Naive thymus-derived CD8-positive, alpha-beta T cell (primary cell): ENCODE data around the gene NSRP1. TPM values are rescaled to one million over a fixed set of nuclear protein-coding genes. Genes with fewer than 3 reads are reported as not detected.
"Not testable (repeated sequence)": the region's sequence is repeated elsewhere in the genome, so short reads cannot be mapped to it uniquely, and the experiment has no call there.

ENCODE experiments used
- ATAC-seq, 2 donors: fragments of 150-1000 bp; cut with Tn5 transposase in 1 of 2; sonication (Bioruptor Pico), chemical (Tn5 transposase) in 1 of 2; 1 replicate in 1 of 2; 2 replicates in 1 of 2; pipeline ENCODE4 v1.10.0; 2021; ENCODE audit warnings: mild to moderate bottlenecking in 2 of 2, moderate library complexity in 2 of 2
- POLR2A ChIA-PET: fragments of 350-600 bp; sonication (Branson Sonifier 250); formaldehyde crosslinking; loops from one replicate; lab custom pipeline; 2021; ENCODE audit warnings: antibody characterized with exemption; lab: Charles Lee
- DNase-seq, 10 donors: peaks; one replicate each; pipeline versions ENCODE4 v3.0.0 to v3.0.0-alpha.2; 2020 to 2022
- H3K27ac Mint-ChIP-seq, 10 donors: one replicate each; pipeline ENCODE4 v1.8.0; 2020 to 2022; ENCODE audit warnings: mild to moderate bottlenecking in 10 of 10, mixed read lengths in 10 of 10, moderate library complexity in 4 of 10, inconsistent platforms in 1 of 10
- H3K27me3 Mint-ChIP-seq, 5 donors: one replicate each; pipeline ENCODE4 v1.8.0; 2021 to 2022; ENCODE audit warnings: mixed read lengths in 5 of 5
- H3K36me3 Mint-ChIP-seq, 3 donors: one replicate each; pipeline ENCODE4 v1.8.0; 2020 to 2022; ENCODE audit warnings: mixed read lengths in 3 of 3, mild to moderate bottlenecking in 2 of 3, inconsistent platforms in 1 of 3
- H3K4me1 Mint-ChIP-seq, 4 donors: one replicate each; pipeline ENCODE4 v1.8.0; 2021 to 2022; ENCODE audit warnings: mixed read lengths in 4 of 4
- H3K4me3 Mint-ChIP-seq, 10 donors: one replicate each; pipeline ENCODE4 v1.8.0; 2020 to 2022; ENCODE audit warnings: mild to moderate bottlenecking in 10 of 10, mixed read lengths in 10 of 10, moderate library complexity in 6 of 10, inconsistent platforms in 1 of 10
- H3K9me3 Mint-ChIP-seq, 9 donors: one replicate each; pipeline ENCODE4 v1.8.0; 2020 to 2022; ENCODE audit warnings: mixed read lengths in 9 of 9, mild to moderate bottlenecking in 3 of 9, inconsistent platforms in 1 of 9, moderate library complexity in 1 of 9
- polyA plus RNA-seq, 3 donors: library from polyadenylated mRNA; unstranded; fragments of 300-500 nt; fragmentation: Illumina TruSeq; gene quantifications; one replicate each; pipeline ENCODE4 v1.2.3, GENCODE V29; 2021
- total RNA-seq, 8 experiments: library from RNA in 2 of 8; stranded (reverse) in 2 of 8; gene quantifications; one replicate each; pipeline ENCODE4 v1.2.3 and lab custom pipeline; 2021 to 2026

Gene NSRP1
- 10 to 100 TPM; 34.0 to 36.5 TPM for total RNA-seq
- polyA plus RNA-seq, result 10 to 100 TPM; 15.1 to 40.6 (median 28.2) TPM
- total RNA-seq (lab: John Stamatoyannopoulos, UW), result 41.1 to 57.7 (median 43.7) reads per million in 6 experiments

GRCh38 chr17:30116661-30117551 lies at the start of gene NSRP1:
NSRP1 (plus strand) TSS chr17:30116816; CDS start chr17:30116844, 28 bp downstream.
- peaks cover 18 to 52% (median 41%) of the 10 kb centered on the region in 4 donors for H3K4me1 Mint-ChIP-seq

DNA sequence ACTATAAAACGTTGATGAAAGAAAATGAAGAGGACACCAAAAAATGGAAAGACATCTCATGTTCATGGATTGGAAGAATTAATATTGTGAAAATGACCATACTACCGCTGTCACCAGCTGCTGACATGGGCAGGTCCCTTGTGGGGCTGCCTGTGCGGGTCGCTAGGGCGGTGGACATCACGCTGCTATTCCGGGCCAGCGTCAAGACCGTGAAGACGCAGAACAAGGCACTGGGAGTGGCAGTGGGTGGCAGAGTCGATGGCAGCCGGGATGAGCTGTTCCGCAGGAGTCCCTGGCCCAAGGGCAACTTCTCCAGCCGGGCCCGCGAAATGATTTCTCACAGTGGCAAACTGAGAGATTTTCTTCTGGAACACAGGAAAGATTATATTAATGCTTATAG lies 48.2 kb upstream of the NSRP1 start:
- peaks cover 4 to 24% (median 15%) of the 10 kb centered on the region in 5 donors for H3K27me3 Mint-ChIP-seq
- no peak overlapping the region for H3K4me3 Mint-ChIP-seq
- H3K36me3 Mint-ChIP-seq, result peaks cover 9 to 32% (median 22%) of the 10 kb centered on the region in 3 donors
- peaks cover 4 to 46% (median 33%) of the 10 kb centered on the region in 9 donors for H3K9me3 Mint-ChIP-seq
- DNase-seq, result no peak
- no peaks in the 10 kb centered on the region for H3K4me1 Mint-ChIP-seq
- POLR2A ChIA-PET, result no interaction called here
- no peak for ATAC-seq
- no peak overlapping the region for H3K27ac Mint-ChIP-seq

More at GRCh38 chr17:30116661-30117551, at the start of gene NSRP1:
- Mint-ChIP-seq H3K27me3 (no peaks in the 10 kb centered on the region), H3K4me3 (peak within 1 kb of the TSS; percentile 94 to 100 (median 98)), H3K9me3 (no peaks in the 10 kb centered on the region), H3K36me3 (peaks cover 0 to 32% (median 4%) of the 10 kb centered on the region in 3 donors), H3K27ac (peak within 1 kb of the TSS; percentile 98 to 100 (median 99))
- POLR2A ChIA-PET, result interaction anchor here (0.7 to 1.8 kb wide), 4 partner anchors 13 to 222 kb away, joined by 3 to 5 read pairs (median 4); no protein-coding TSS in a partner anchor
- peak; percentile 97 to 98 for ATAC-seq
- DNase-seq, result peak; percentile 81 to 95 (median 90)

- no peak overlapping the region for H3K27ac Mint-ChIP-seq
- DNase-seq (no peak), ATAC-seq (no peak)
- no peak overlapping the region for H3K4me3 Mint-ChIP-seq
- H3K27me3 Mint-ChIP-seq, result peaks cover 5 to 28% (median 6%) of the 10 kb centered on the region in 5 donors
- POLR2A ChIA-PET, result no interaction called here
- H3K36me3 Mint-ChIP-seq, result no peaks in the 10 kb centered on the region
- H3K9me3 Mint-ChIP-seq, result peaks cover 0 to 3% (median 0%) of the 10 kb centered on the region in 9 donors
- no peaks in the 10 kb centered on the region for H3K4me1 Mint-ChIP-seq
These were observed 42.4 kb upstream of the NSRP1 start for GRCh38 chr17:30074254-30074653.

- no peak overlapping the region for H3K4me3 Mint-ChIP-seq
- POLR2A ChIA-PET, result no interaction called here
- H3K36me3 Mint-ChIP-seq, result no peaks in the 10 kb centered on the region
These were observed 41.9 kb upstream of the NSRP1 start for GRCh38 chr17:30074730-30075129.

GRCh38 chr17:30082773-30083172 lies 33.8 kb upstream of the NSRP1 start:
- Mint-ChIP-seq H3K4me1 (no peaks in the 10 kb centered on the region), H3K4me3 (no peak overlapping the region), H3K27ac (no peak overlapping the region), H3K27me3 (peaks cover 7 to 23% (median 12%) of the 10 kb centered on the region in 5 donors), H3K9me3 (peaks cover 0 to 1% (median 0%) of the 10 kb centered on the region in 9 donors), H3K36me3 (peaks cover 0 to 4% (median 0%) of the 10 kb centered on the region in 3 donors)
- POLR2A ChIA-PET, result interaction anchor here (0.7 kb wide), 1 partner anchor 502 kb away, joined by 9 read pairs; no protein-coding TSS in a partner anchor
- DNase-seq, result no peak
- ATAC-seq, result no peak

More at GRCh38 chr17:30074730-30075129, 41.9 kb upstream of the NSRP1 start:
- no peak overlapping the region for H3K27ac Mint-ChIP-seq
- H3K4me1 Mint-ChIP-seq, result no peaks in the 10 kb centered on the region
- DNase-seq, result no peak
- peaks cover 5 to 28% (median 6%) of the 10 kb centered on the region in 5 donors for H3K27me3 Mint-ChIP-seq
- no peak for ATAC-seq
- no peaks in the 10 kb centered on the region for H3K9me3 Mint-ChIP-seq

DNA sequence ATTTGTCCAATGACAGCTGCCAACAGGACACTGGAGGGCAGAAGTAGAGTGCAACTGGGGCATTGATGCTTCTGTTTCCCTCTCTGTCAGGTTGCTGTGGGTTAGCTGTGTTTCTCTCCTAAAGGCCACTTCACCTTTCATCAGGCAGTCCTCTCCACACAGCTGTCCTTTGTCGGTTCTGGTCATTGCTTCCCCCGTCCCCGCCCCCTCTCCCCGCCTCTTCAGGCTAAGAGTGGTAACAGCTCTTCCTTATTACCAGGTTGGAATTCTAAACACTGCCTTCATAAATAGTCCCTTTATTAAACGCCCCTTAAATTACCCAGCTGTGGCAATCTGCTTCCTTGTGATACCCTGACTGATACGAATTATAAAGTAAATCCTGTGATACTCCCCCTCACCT lies 31.8 kb upstream of the NSRP1 start:
- Mint-ChIP-seq H3K4me1 (no peaks in the 10 kb centered on the region), H3K36me3 (peaks cover 0 to 4% (median 0%) of the 10 kb centered on the region in 3 donors), H3K27ac (no peak overlapping the region), H3K27me3 (peaks cover 6 to 25% (median 12%) of the 10 kb centered on the region in 5 donors), H3K4me3 (no peak overlapping the region), H3K9me3 (peaks cover 0 to 1% (median 0%) of the 10 kb centered on the region in 9 donors)
- DNase-seq (no peak), ATAC-seq (no peak)
- POLR2A ChIA-PET, result no interaction called here

- no peak overlapping the region for H3K4me3 Mint-ChIP-seq
- no peak for DNase-seq
- ATAC-seq, result no peak
- peaks cover 0 to 1% (median 0%) of the 10 kb centered on the region in 9 donors for H3K9me3 Mint-ChIP-seq
- no peak overlapping the region for H3K27ac Mint-ChIP-seq
- POLR2A ChIA-PET, result no interaction called here
- peaks cover 0 to 4% (median 0%) of the 10 kb centered on the region in 3 donors for H3K36me3 Mint-ChIP-seq
- no peaks in the 10 kb centered on the region for H3K4me1 Mint-ChIP-seq
- H3K27me3 Mint-ChIP-seq, result peaks cover 8 to 32% (median 12%) of the 10 kb centered on the region in 5 donors
These were observed 29.7 kb upstream of the NSRP1 start for GRCh38 chr17:30086896-30087295.

DNA sequence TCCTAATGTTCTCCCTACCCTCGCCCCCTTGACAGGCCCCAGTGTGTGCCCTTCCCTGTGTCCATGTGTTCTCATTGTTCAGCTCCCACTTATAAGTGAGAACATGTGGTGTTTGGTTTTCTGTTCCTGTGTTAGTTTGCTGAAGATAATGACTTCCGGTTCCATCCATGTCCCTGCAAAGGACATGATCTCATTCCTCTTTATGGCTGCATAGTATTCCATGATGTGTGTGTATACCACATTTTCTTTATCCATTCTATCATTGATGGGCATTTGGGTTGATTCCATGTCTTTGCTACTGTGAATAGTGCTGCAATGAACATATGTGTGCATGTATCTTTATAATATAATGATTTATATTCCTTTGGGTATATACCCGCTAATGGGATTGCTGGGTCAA lies 29.2 kb upstream of the NSRP1 start:
- peaks cover 8 to 32% (median 12%) of the 10 kb centered on the region in 5 donors for H3K27me3 Mint-ChIP-seq
- H3K4me1 Mint-ChIP-seq, ATAC-seq, H3K4me3 Mint-ChIP-seq, POLR2A ChIA-PET, H3K27ac Mint-ChIP-seq, DNase-seq, H3K36me3 Mint-ChIP-seq, H3K9me3 Mint-ChIP-seq: not testable (repeated sequence)

- DNase-seq, result no peak
- peaks cover 18 to 51% (median 23%) of the 10 kb centered on the region in 5 donors for H3K27me3 Mint-ChIP-seq
- peaks cover 4 to 8% (median 5%) of the 10 kb centered on the region in 4 donors for H3K4me1 Mint-ChIP-seq
- peaks cover 0 to 4% (median 0%) of the 10 kb centered on the region in 3 donors for H3K36me3 Mint-ChIP-seq
- no peak overlapping the region for H3K4me3 Mint-ChIP-seq
- peaks cover 0 to under 1% (median 0%) of the 10 kb centered on the region in 9 donors for H3K9me3 Mint-ChIP-seq
- POLR2A ChIA-PET, result no interaction called here
- no peak overlapping the region for H3K27ac Mint-ChIP-seq
- ATAC-seq, result no peak
These were observed 25.4 kb upstream of the NSRP1 start for GRCh38 chr17:30091121-30091670.

GRCh38 chr17:30091771-30092170 lies 24.8 kb upstream of the NSRP1 start:
- Mint-ChIP-seq H3K4me3 (no peak overlapping the region), H3K36me3 (peaks cover 0 to 3% (median 0%) of the 10 kb centered on the region in 3 donors), H3K9me3 (no peaks in the 10 kb centered on the region), H3K27me3 (peaks cover 16 to 46% (median 23%) of the 10 kb centered on the region in 5 donors), H3K4me1 (peaks cover 4 to 8% (median 5%) of the 10 kb centered on the region in 4 donors), H3K27ac (no peak overlapping the region)
- no peak for ATAC-seq
- no peak for DNase-seq
- POLR2A ChIA-PET, result no interaction called here

DNA sequence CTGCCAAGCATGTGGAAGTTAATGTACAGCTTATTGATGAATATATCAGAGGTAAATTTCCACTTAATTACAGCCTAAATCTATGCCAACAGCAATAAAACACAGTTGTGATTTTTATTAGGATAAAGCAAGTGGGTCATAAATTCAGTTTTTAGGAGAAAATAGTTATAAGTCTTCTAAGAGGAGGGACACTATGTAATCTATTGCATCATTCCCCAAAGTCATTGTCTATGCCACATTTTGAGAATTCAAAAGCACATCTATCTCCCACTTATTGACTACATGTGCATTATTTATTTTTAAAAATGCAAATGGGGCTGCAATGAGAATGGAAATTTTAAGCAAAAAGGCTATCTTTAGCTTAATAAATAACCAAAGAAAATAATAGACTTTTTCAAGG lies 23.7 kb upstream of the NSRP1 start:
- no peak for ATAC-seq
- H3K4me3 Mint-ChIP-seq, result no peak overlapping the region
- DNase-seq, result no peak
- peaks cover 12 to 35% (median 19%) of the 10 kb centered on the region in 5 donors for H3K27me3 Mint-ChIP-seq
- peaks cover 4 to 8% (median 5%) of the 10 kb centered on the region in 4 donors for H3K4me1 Mint-ChIP-seq
- H3K27ac Mint-ChIP-seq, result no peak overlapping the region
- H3K9me3 Mint-ChIP-seq, result no peaks in the 10 kb centered on the region
- no peaks in the 10 kb centered on the region for H3K36me3 Mint-ChIP-seq
- POLR2A ChIA-PET, result interaction anchor here (0.6 to 1.4 kb wide), 3 partner anchors 12 to 715 kb away, joined by 3 to 4 read pairs (median 3); no protein-coding TSS in a partner anchor

GRCh38 chr17:30093463-30094147 lies 23.0 kb upstream of the NSRP1 start:
- DNase-seq, result peak in 8 of 10 donors; percentile 6 to 77 (median 43)
- Mint-ChIP-seq H3K4me3 (peak overlapping the region in 1 of 10 donors; percentile 45), H3K27me3 (peaks cover 13 to 38% (median 22%) of the 10 kb centered on the region in 5 donors), H3K27ac (no peak overlapping the region), H3K36me3 (no peaks in the 10 kb centered on the region), H3K9me3 (no peaks in the 10 kb centered on the region), H3K4me1 (peaks cover 4 to 8% (median 5%) of the 10 kb centered on the region in 4 donors)
- POLR2A ChIA-PET, result interaction anchor here (0.6 to 1.4 kb wide), 2 partner anchors 11 to 714 kb away, joined by 3 to 4 read pairs; no protein-coding TSS in a partner anchor
- peak; percentile 53 to 75 for ATAC-seq
